Posterior cingulate gyrus (tissue), 11 donors: ENCODE results near the gene RIMKLA.

Experiments
- DNase-seq, 10 donors: peaks; one replicate each; pipeline versions ENCODE4 v3.0.0 to v3.0.0-alpha.2; 2020 to 2021; ENCODE audit warnings: mixed read lengths in 3 of 10
- intact Hi-C: fragments of 100-400 bp; cut with DNase I; formaldehyde crosslinking; loops from one replicate; pipeline ENCODE4 v1.15.1; 2023

The RIMKLA gene

GRCh38 chr1:42422737-42423136 is 42.1 kb downstream of the RIMKLA start:
- DNase-seq = peak in 1 of 10 donors; percentile 12

GRCh38 chr1:42423681-42424080 is 43.1 kb downstream of the RIMKLA start:
- intact Hi-C loops = no loop called here
- DNase-seq = no peak

More at GRCh38 chr1:42422737-42423136, 42.1 kb downstream of the RIMKLA start:
- intact Hi-C loops = no loop called here

GRCh38 chr1:42424201-42424600 is 43.6 kb downstream of the RIMKLA start:
- DNase-seq = no peak
- intact Hi-C loops = no loop called here

GRCh38 chr1:42427240-42427639 is 46.6 kb downstream of the RIMKLA start:
- intact Hi-C loops = no loop called here
- DNase-seq = no peak

GRCh38 chr1:42429603-42430002 is 49.0 kb downstream of the RIMKLA start:
- intact Hi-C loops = no loop called here
- no peak for DNase-seq

GRCh38 chr1:42430286-42431135 is 49.9 kb downstream of the RIMKLA start:
- no peak for DNase-seq

GRCh38 chr1:42431514-42431913 is 50.9 kb downstream of the RIMKLA start:
- intact Hi-C loops = no loop called here
- no peak for DNase-seq

More at GRCh38 chr1:42430286-42431135, 49.9 kb downstream of the RIMKLA start:
- intact Hi-C loops = no loop called here

GRCh38 chr1:42432714-42433113 is 52.1 kb downstream of the RIMKLA start:
- no peak for DNase-seq
- intact Hi-C loops = no loop called here

- intact Hi-C loops = no loop called here
- DNase-seq = no peak
These were observed 52.8 kb downstream of the RIMKLA start for GRCh38 chr1:42433369-42433768.

GRCh38 chr1:42434340-42434739 is 53.7 kb downstream of the RIMKLA start:
- intact Hi-C loops = no loop called here
- no peak for DNase-seq

GRCh38 chr1:42439940-42440339 is 59.3 kb downstream of the RIMKLA start:
- intact Hi-C loops = no loop called here
- DNase-seq = no peak

- intact Hi-C loops = no loop called here
- no peak for DNase-seq
These were observed 62.1 kb downstream of the RIMKLA start for GRCh38 chr1:42442662-42443061.

- DNase-seq = no peak
- intact Hi-C loops = no loop called here
These were observed 68.7 kb downstream of the RIMKLA start for GRCh38 chr1:42449256-42449655.

- intact Hi-C loops = loop anchor here (10.0 kb wide), 1 partner anchor 65 kb away; the partner anchor contains the start of gene RIMKLA
- no peak for DNase-seq
These were observed 69.5 kb downstream of the RIMKLA start for GRCh38 chr1:42450061-42450460.

- intact Hi-C loops = loop anchor here (10.0 kb wide), 1 partner anchor 69 kb away; the partner anchor contains the start of gene RIMKLA
- no peak for DNase-seq
These were observed 72.8 kb downstream of the RIMKLA start for GRCh38 chr1:42453386-42453785.

- DNase-seq = no peak
- intact Hi-C loops = loop anchor here (10.0 kb wide), 1 partner anchor 70 kb away; the partner anchor contains the start of gene RIMKLA
These were observed 73.8 kb downstream of the RIMKLA start for GRCh38 chr1:42454403-42454802.

GRCh38 chr1:42456010-42456753 is 75.6 kb downstream of the RIMKLA start, which contains the start of the genes PPCS and ZMYND12:
Gene PPCS (plus strand): TSS chr1:42456543. CDS start chr1:42456566, 23 bp downstream.
Gene ZMYND12 (minus strand): TSS chr1:42456022. CDS start chr1:42455997, 25 bp downstream.
- intact Hi-C loops = loop anchor here (5.0 to 10.0 kb wide), 2 partner anchors 71 to 114 kb away; partner anchors contain the start of gene RIMKLA

GRCh38 chr1:42456754-42457089 is 76.1 kb downstream of the RIMKLA start:
- DNase-seq = peak in 8 of 10 donors; percentile 19 to 90 (median 38)
- intact Hi-C loops = loop anchor here (5.0 to 10.0 kb wide), 2 partner anchors 72 to 114 kb away; partner anchors contain the start of gene RIMKLA

More at GRCh38 chr1:42456010-42456753, 75.6 kb downstream of the RIMKLA start, which contains the start of the genes PPCS and ZMYND12:
- DNase-seq = peak; percentile 72 to 96 (median 80)

- no peak for DNase-seq
- intact Hi-C loops = no loop called here
These were observed 80.6 kb downstream of the RIMKLA start for GRCh38 chr1:42461196-42461595.

GRCh38 chr1:42462828-42463763 is 82.5 kb downstream of the RIMKLA start, which contains the start of gene CCDC30:
Gene CCDC30 (plus strand): TSS chr1:42463286. CDS start chr1:42480552, 17,266 bp downstream.
- intact Hi-C loops = no loop called here
- DNase-seq = peak; percentile 79 to 99 (median 94)
